ENCODE measurements around the gene ATG4B. TPM values are rescaled to one million over a fixed set of nuclear protein-coding genes. Genes with fewer than 3 reads are reported as not detected.

Gene ATG4B
- total RNA-seq, 1 donor from 2014 or later, result 112 TPM

GRCh38 chr2:241708879-241709278 is 71.4 kb downstream of the ATG4B start:
- TF ChIP-seq CTCF (conservative IDR thresholded peaks at IDR 0.05), result no peak
- Mint-ChIP-seq H3K36me3 (ENCODE audit: low read depth) (peaks cover 55% of the 10 kb centered on the region), H3K27me3 (ENCODE audit: low read depth) (no peaks in the 10 kb centered on the region), H3K27ac (ENCODE audit: unreplicated experiment) (peak overlapping the region; percentile 63), H3K4me1 (no peaks in the 10 kb centered on the region), H3K4me3 (peak overlapping the region; percentile 66), H3K9me3 (peaks cover 6% of the 10 kb centered on the region)
- no peak for DNase-seq (ENCODE audit: low read depth, low spot score)

- H3K27ac Mint-ChIP-seq (ENCODE audit: unreplicated experiment), result no peak overlapping the region
- H3K27me3 Mint-ChIP-seq (ENCODE audit: low read depth), result no peaks in the 10 kb centered on the region
- H3K4me3 Mint-ChIP-seq, result no peak overlapping the region
- peaks cover 54% of the 10 kb centered on the region for H3K36me3 Mint-ChIP-seq (ENCODE audit: low read depth)
- TF ChIP-seq CTCF (conservative IDR thresholded peaks at IDR 0.05), result no peak
- no peak for DNase-seq (ENCODE audit: low read depth, low spot score)
- H3K9me3 Mint-ChIP-seq, result peaks cover 2% of the 10 kb centered on the region
- no peaks in the 10 kb centered on the region for H3K4me1 Mint-ChIP-seq
Measured at GRCh38 chr2:241719093-241719492, 81.6 kb downstream of the ATG4B start.

- no peak for DNase-seq (ENCODE audit: low read depth, low spot score)
- no peak for TF ChIP-seq CTCF (conservative IDR thresholded peaks at IDR 0.05)
- H3K27me3 Mint-ChIP-seq (ENCODE audit: low read depth), result no peaks in the 10 kb centered on the region
- H3K36me3 Mint-ChIP-seq (ENCODE audit: low read depth), result peaks cover 51% of the 10 kb centered on the region
- no peak overlapping the region for H3K27ac Mint-ChIP-seq (ENCODE audit: unreplicated experiment)
- no peaks in the 10 kb centered on the region for H3K4me1 Mint-ChIP-seq
- H3K4me3 Mint-ChIP-seq, result no peak overlapping the region
- H3K9me3 Mint-ChIP-seq, result peaks cover 2% of the 10 kb centered on the region
Measured at GRCh38 chr2:241720099-241720498, 82.6 kb downstream of the ATG4B start.

GRCh38 chr2:241720560-241720959 is 83.1 kb downstream of the ATG4B start:
- no peak for DNase-seq (ENCODE audit: low read depth, low spot score)
- no peaks in the 10 kb centered on the region for H3K27me3 Mint-ChIP-seq (ENCODE audit: low read depth)
- TF ChIP-seq CTCF (conservative IDR thresholded peaks at IDR 0.05), result no peak
- no peak overlapping the region for H3K27ac Mint-ChIP-seq (ENCODE audit: unreplicated experiment)
- peaks cover 2% of the 10 kb centered on the region for H3K9me3 Mint-ChIP-seq
- no peaks in the 10 kb centered on the region for H3K4me1 Mint-ChIP-seq
- H3K4me3 Mint-ChIP-seq, result no peak overlapping the region
- peaks cover 52% of the 10 kb centered on the region for H3K36me3 Mint-ChIP-seq (ENCODE audit: low read depth)

- TF ChIP-seq CTCF (conservative IDR thresholded peaks at IDR 0.05), result no peak
- Mint-ChIP-seq H3K4me1 (no peaks in the 10 kb centered on the region), H3K27ac (ENCODE audit: unreplicated experiment) (no peak overlapping the region), H3K9me3 (peaks cover 2% of the 10 kb centered on the region), H3K27me3 (ENCODE audit: low read depth) (no peaks in the 10 kb centered on the region), H3K4me3 (no peak overlapping the region), H3K36me3 (ENCODE audit: low read depth) (peaks cover 53% of the 10 kb centered on the region)
- no peak for DNase-seq (ENCODE audit: low read depth, low spot score)
Measured at GRCh38 chr2:241721852-241722251, 84.4 kb downstream of the ATG4B start.

Data from neural crest cell (in vitro differentiated cells).